ENCODE measurements around the gene UGGT1.
A peak's percentile ranks its signal among the peaks of the same experiment; 100 is the strongest.

GRCh38 chr2:128156812-128157211 lies 65.8 kb downstream of the UGGT1 start:
- TF ChIP-seq GATA2 (IDR thresholded peaks at IDR 0.05; ENCODE audit: low read depth, low read length) (peak; percentile 49), GATA3 (IDR thresholded peaks at IDR 0.05; ENCODE audit: low read depth, low read length) (peak; percentile 81)

Measured in SH-SY5Y (cell line).